ENCODE results near the gene DYNAP. TPM values are rescaled to one million over a fixed set of nuclear protein-coding genes. Genes with fewer than 3 reads are reported as not detected.

DYNAP gene
- total RNA-seq, 1 experiment from 2014 or later: not detected

DNA sequence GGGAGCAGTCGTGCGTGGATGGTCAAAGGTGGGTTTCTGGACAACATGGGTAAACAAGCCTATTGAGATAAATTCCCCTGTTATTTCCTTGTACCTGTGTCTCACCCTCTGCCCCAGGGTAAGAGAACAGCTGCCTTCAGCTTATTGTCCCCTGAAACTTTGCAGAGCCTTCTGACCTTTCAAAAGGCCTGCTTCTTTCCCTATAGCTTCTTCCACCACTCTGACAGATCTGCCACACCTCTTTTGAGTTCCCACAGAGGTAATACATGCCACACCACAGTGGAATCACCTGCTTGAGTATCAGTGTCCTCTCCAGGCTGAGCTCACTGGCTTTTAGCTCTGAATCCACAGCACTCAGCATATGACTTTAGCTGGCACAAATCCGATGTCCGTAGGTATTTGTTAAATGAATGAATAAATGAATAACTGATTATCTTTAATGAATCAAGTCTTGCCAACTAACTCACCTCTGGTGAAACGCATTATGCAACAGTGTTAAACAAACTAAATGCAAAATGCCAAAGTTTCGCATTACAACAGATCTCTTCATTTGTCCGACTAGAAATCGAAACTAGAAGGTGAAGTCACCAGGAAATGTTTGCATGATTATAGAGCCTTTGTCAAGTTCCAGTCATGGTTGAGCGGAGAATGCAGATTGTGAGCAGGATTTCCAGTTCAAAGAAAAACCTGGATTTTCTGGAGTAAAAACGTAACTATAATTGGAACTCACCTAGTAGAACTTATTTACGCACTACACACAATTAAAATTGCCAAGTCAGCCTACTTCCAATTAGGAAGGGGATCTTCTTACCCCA lies 16.4 kb downstream of the DYNAP start:
- peak overlapping the region; percentile 63 for H3K4me3 ChIP-seq
- ChIA-PET CTCF (interaction anchor here (0.6 kb wide), 1 partner anchor 375 kb away, joined by 3 read pairs; no protein-coding TSS in a partner anchor), POLR2A (ENCODE audit: unreplicated experiment) (no interaction called here)
- H4K20me1 ChIP-seq (ENCODE audit: insufficient read depth): no peaks in the 10 kb centered on the region
- BruUV-seq (replicated peaks): no TSS peak
- peaks cover 42% of the 10 kb centered on the region for H3K4me1 ChIP-seq (replicated peaks; ENCODE audit: insufficient read depth)
- peak overlapping the region; percentile 52; the same call in 1 of the 2 replicates for H2AFZ ChIP-seq
- intact Hi-C loops (cut with micrococcal nuclease; ENCODE audit: unreplicated experiment): loop anchor here (5.0 kb wide), 1 partner anchor 170 kb away; no protein-coding TSS in a partner anchor
- H3K27ac ChIP-seq: peak overlapping the region; percentile 100
- peaks cover 37% of the 10 kb centered on the region for H3F3A ChIP-seq (ENCODE audit: insufficient read depth, low read depth)
- H3K9me3 ChIP-seq (ENCODE audit: insufficient read depth, low read depth): no peaks in the 10 kb centered on the region
- H3K27me3 ChIP-seq (ENCODE audit: insufficient read depth, low read depth): no peaks in the 10 kb centered on the region
- no peak for TF ChIP-seq EZH2 (IDR thresholded peaks at IDR 0.05; ENCODE audit: low read depth)
- TF ChIP-seq, protein P1, sequence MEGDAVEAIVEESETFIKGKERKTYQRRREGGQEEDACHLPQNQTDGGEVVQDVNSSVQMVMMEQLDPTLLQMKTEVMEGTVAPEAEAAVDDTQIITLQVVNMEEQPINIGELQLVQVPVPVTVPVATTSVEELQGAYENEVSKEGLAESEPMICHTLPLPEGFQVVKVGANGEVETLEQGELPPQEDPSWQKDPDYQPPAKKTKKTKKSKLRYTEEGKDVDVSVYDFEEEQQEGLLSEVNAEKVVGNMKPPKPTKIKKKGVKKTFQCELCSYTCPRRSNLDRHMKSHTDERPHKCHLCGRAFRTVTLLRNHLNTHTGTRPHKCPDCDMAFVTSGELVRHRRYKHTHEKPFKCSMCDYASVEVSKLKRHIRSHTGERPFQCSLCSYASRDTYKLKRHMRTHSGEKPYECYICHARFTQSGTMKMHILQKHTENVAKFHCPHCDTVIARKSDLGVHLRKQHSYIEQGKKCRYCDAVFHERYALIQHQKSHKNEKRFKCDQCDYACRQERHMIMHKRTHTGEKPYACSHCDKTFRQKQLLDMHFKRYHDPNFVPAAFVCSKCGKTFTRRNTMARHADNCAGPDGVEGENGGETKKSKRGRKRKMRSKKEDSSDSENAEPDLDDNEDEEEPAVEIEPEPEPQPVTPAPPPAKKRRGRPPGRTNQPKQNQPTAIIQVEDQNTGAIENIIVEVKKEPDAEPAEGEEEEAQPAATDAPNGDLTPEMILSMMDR (conservative IDR thresholded peaks at IDR 0.05): no peak
- DNase-seq: peak; percentile 32 to 97
- peak overlapping the region; percentile 98 for H3K4me2 ChIP-seq
- no peaks in the 10 kb centered on the region for H3K9me2 ChIP-seq (ENCODE audit: insufficient read depth)
- H3K36me3 ChIP-seq (ENCODE audit: low read depth): no peaks in the 10 kb centered on the region
- H3K79me2 ChIP-seq (ENCODE audit: low read depth): no peaks in the 10 kb centered on the region

DNA sequence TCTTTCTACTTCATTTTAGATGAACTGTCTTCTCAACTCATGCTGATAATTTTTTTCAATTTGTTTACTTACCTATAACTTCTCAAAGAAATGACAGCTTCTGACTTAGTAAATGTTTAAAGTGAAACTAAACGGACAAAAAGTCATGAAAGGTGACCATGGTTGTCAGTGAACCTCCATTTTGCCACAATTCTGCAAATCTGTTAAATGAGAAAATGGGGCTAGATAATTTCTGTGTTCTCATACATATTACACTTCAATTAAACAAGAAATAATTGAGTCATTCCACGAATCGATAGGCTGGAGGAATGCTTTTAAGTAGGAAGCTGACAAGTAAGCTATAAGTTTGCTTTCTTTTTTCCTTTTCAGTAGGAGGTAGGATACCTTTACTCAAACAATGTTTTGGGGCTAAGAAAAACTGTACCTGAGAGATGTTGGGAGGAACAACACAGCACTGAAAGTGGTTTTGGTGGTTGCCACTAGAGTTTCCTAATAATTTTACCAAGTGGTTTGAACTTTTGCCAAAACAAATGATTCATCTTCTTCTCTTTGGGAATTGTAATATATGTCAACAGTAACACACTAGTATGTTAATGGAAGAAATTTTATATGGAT lies 17.1 kb downstream of the DYNAP start:
- peak overlapping the region; percentile 63 for H3K4me3 ChIP-seq
- POLR2A ChIA-PET (ENCODE audit: unreplicated experiment): no interaction called here
- no peaks in the 10 kb centered on the region for H3K9me2 ChIP-seq (ENCODE audit: insufficient read depth)
- H4K20me1 ChIP-seq (ENCODE audit: insufficient read depth): no peaks in the 10 kb centered on the region
- peak overlapping the region; percentile 98 for H3K4me2 ChIP-seq
- CTCF ChIA-PET: no interaction called here
- H3K27ac ChIP-seq: peak overlapping the region; percentile 100
- peaks cover 49% of the 10 kb centered on the region for H3K4me1 ChIP-seq (replicated peaks; ENCODE audit: insufficient read depth)
- peaks cover 40% of the 10 kb centered on the region for H3F3A ChIP-seq (ENCODE audit: insufficient read depth, low read depth)
- H3K27me3 ChIP-seq (ENCODE audit: insufficient read depth, low read depth): no peaks in the 10 kb centered on the region
- intact Hi-C loops (cut with micrococcal nuclease; ENCODE audit: unreplicated experiment): loop anchor here (5.0 kb wide), 1 partner anchor 169 kb away; no protein-coding TSS in a partner anchor
- peak in 1 of 2 experiments; percentile 90 for DNase-seq
- BruUV-seq (replicated peaks): TSS peak; percentile 66
- H3K79me2 ChIP-seq (ENCODE audit: low read depth): no peaks in the 10 kb centered on the region
- H3K36me3 ChIP-seq (ENCODE audit: low read depth): no peaks in the 10 kb centered on the region
- H2AFZ ChIP-seq: 0 out of 2 replicates have a peak overlapping the region, but pooled peaks have one; percentile 7
- H3K9me3 ChIP-seq (ENCODE audit: insufficient read depth, low read depth): no peaks in the 10 kb centered on the region
- TF ChIP-seq, protein P1 (conservative IDR thresholded peaks at IDR 0.05): no peak
- no peak for TF ChIP-seq EZH2 (IDR thresholded peaks at IDR 0.05; ENCODE audit: low read depth)

DNA sequence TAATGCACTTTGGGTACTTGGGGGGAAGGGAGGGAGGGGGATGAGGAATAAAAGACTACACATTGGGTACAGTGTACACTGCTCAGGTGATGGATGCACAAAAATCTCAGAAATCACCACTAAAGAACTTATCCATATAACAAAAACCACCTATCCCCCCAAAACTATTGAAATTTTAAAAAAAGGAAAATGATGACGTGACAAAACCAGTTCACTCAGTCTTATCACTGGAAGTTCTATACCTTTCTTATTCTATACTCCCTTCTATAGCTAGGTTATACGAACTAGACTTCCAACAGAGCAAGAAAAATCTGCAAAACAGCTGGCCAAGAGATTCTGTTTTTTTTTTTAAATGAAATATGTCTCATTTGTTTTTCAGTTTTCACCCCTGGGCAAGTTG lies 20.8 kb downstream of the DYNAP start:
- CTCF ChIA-PET: no interaction called here
- no peaks in the 10 kb centered on the region for H3K27me3 ChIP-seq (ENCODE audit: insufficient read depth, low read depth)
- H3K27ac ChIP-seq: peak overlapping the region; percentile 78
- H3K9me2 ChIP-seq (ENCODE audit: insufficient read depth): no peaks in the 10 kb centered on the region
- POLR2A ChIA-PET (ENCODE audit: unreplicated experiment): interaction anchor here (0.7 kb wide), 1 partner anchor 342 kb away, joined by 4 read pairs; no protein-coding TSS in a partner anchor
- TF ChIP-seq, protein P1 (conservative IDR thresholded peaks at IDR 0.05): no peak
- TF ChIP-seq EZH2 (IDR thresholded peaks at IDR 0.05; ENCODE audit: low read depth): no peak
- H3F3A ChIP-seq (ENCODE audit: insufficient read depth, low read depth): peaks cover 32% of the 10 kb centered on the region
- DNase-seq: no peak
- H3K9me3 ChIP-seq (ENCODE audit: insufficient read depth, low read depth): no peaks in the 10 kb centered on the region
- H4K20me1 ChIP-seq (ENCODE audit: insufficient read depth): no peaks in the 10 kb centered on the region
- peak overlapping the region; percentile 54 for H3K4me2 ChIP-seq
- no peaks in the 10 kb centered on the region for H3K79me2 ChIP-seq (ENCODE audit: low read depth)
- H3K4me3 ChIP-seq: no peak overlapping the region
- intact Hi-C loops (cut with micrococcal nuclease; ENCODE audit: unreplicated experiment): no loop called here
- no TSS peak for BruUV-seq (replicated peaks)
- H3K4me1 ChIP-seq (replicated peaks; ENCODE audit: insufficient read depth): peaks cover 44% of the 10 kb centered on the region
- H3K36me3 ChIP-seq (ENCODE audit: low read depth): no peaks in the 10 kb centered on the region
- no peak overlapping the region for H2AFZ ChIP-seq
